Osteocyte (in vitro differentiated cells): ENCODE measurements around the gene AQP7. TPM values are rescaled to one million over a fixed set of nuclear protein-coding genes. Genes with fewer than 3 reads are reported as not detected.
"Not testable (repeated sequence)": the region's sequence is repeated elsewhere in the genome, so short reads cannot be mapped to it uniquely, and the experiment has no call there.

Experiments used
- DNase-seq: peaks from one replicate; pipeline ENCODE4 v3.0.0; 2021; ENCODE audit warnings: mixed read lengths; ENCODE audit not compliant: unreplicated experiment; ENCODE audit errors: extremely low spot score
- H3K27ac Mint-ChIP-seq: one replicate; pipeline ENCODE4 v1.8.0; 2021; ENCODE audit warnings: mild to moderate bottlenecking, mixed read lengths; ENCODE audit not compliant: unreplicated experiment
- H3K27me3 Mint-ChIP-seq: one replicate; pipeline ENCODE4 v1.8.0; 2021; ENCODE audit warnings: mixed read lengths; ENCODE audit not compliant: unreplicated experiment
- H3K36me3 Mint-ChIP-seq: one replicate; pipeline ENCODE4 v1.8.0; 2021; ENCODE audit warnings: mixed read lengths; ENCODE audit not compliant: unreplicated experiment
- H3K4me1 Mint-ChIP-seq: one replicate; pipeline ENCODE4 v1.8.0; 2021; ENCODE audit warnings: mixed read lengths; ENCODE audit not compliant: unreplicated experiment
- H3K4me3 Mint-ChIP-seq: one replicate; pipeline ENCODE4 v1.8.0; 2021; ENCODE audit warnings: mild to moderate bottlenecking, moderate library complexity, mixed read lengths; ENCODE audit not compliant: unreplicated experiment
- H3K9me3 Mint-ChIP-seq: one replicate; pipeline ENCODE4 v1.8.0; 2021; ENCODE audit warnings: mixed read lengths; ENCODE audit not compliant: unreplicated experiment
- CTCF ChIP-seq: fragments of 200-600 bp; sonication (generic); IDR thresholded peaks from 2 replicates; pipeline ENCODE4 v1.5.0; 2021; ENCODE audit warnings: antibody characterized with exemption, mild to moderate bottlenecking, moderate library complexity
- total RNA-seq: library from RNA; stranded (reverse); gene quantifications from 2 replicates; pipeline ENCODE4 v1.2.1, GENCODE V29; 2021

Gene AQP7
- total RNA-seq, 1 donor from 2014 or later, result not detected

GRCh38 chr9:33431420-33431819, 29.1 kb upstream of the AQP7 start:
- Mint-ChIP-seq H3K36me3 (no peaks in the 10 kb centered on the region), H3K27me3 (no peaks in the 10 kb centered on the region), H3K4me1 (peaks cover 5% of the 10 kb centered on the region), H3K4me3 (no peak overlapping the region), H3K27ac (no peak overlapping the region), H3K9me3 (no peaks in the 10 kb centered on the region)
- TF ChIP-seq CTCF, result no peak
- no peak for DNase-seq

GRCh38 chr9:33430942-33431341, 28.6 kb upstream of the AQP7 start:
- Mint-ChIP-seq H3K4me1 (peaks cover 1% of the 10 kb centered on the region), H3K9me3 (no peaks in the 10 kb centered on the region), H3K4me3 (no peak overlapping the region), H3K27me3 (no peaks in the 10 kb centered on the region), H3K27ac (no peak overlapping the region), H3K36me3 (no peaks in the 10 kb centered on the region)
- no peak for DNase-seq
- no peak for TF ChIP-seq CTCF

GRCh38 chr9:33429256-33429985, 27.1 kb upstream of the AQP7 start:
- H3K4me3 Mint-ChIP-seq, result no peak overlapping the region
- no peak overlapping the region for H3K27ac Mint-ChIP-seq
- no peak for TF ChIP-seq CTCF
- no peak for DNase-seq
- no peaks in the 10 kb centered on the region for H3K36me3 Mint-ChIP-seq
- no peaks in the 10 kb centered on the region for H3K9me3 Mint-ChIP-seq
- no peaks in the 10 kb centered on the region for H3K4me1 Mint-ChIP-seq
- no peaks in the 10 kb centered on the region for H3K27me3 Mint-ChIP-seq

- DNase-seq, result no peak
- H3K4me3 Mint-ChIP-seq, result no peak overlapping the region
- no peak for TF ChIP-seq CTCF
- H3K4me1 Mint-ChIP-seq, result no peaks in the 10 kb centered on the region
- no peaks in the 10 kb centered on the region for H3K9me3 Mint-ChIP-seq
- H3K36me3 Mint-ChIP-seq, result no peaks in the 10 kb centered on the region
- H3K27me3 Mint-ChIP-seq, result no peaks in the 10 kb centered on the region
- no peak overlapping the region for H3K27ac Mint-ChIP-seq
These were observed 24.5 kb upstream of the AQP7 start for GRCh38 chr9:33426843-33427293.

- Mint-ChIP-seq H3K27me3 (peaks cover 5% of the 10 kb centered on the region), H3K36me3 (no peaks in the 10 kb centered on the region), H3K9me3 (no peaks in the 10 kb centered on the region), H3K4me3 (no peak overlapping the region), H3K4me1 (no peaks in the 10 kb centered on the region), H3K27ac (no peak overlapping the region)
- no peak for TF ChIP-seq CTCF
- DNase-seq, result no peak
These were observed 22.8 kb upstream of the AQP7 start for GRCh38 chr9:33425128-33425533.

- H3K27me3 Mint-ChIP-seq, result peaks cover 10% of the 10 kb centered on the region
- DNase-seq, H3K4me3 Mint-ChIP-seq, H3K9me3 Mint-ChIP-seq, H3K4me1 Mint-ChIP-seq, H3K36me3 Mint-ChIP-seq, H3K27ac Mint-ChIP-seq: not testable (repeated sequence)
These were observed 22.1 kb upstream of the AQP7 start for GRCh38 chr9:33424492-33424891.

GRCh38 chr9:33424043-33424442, 21.7 kb upstream of the AQP7 start:
- not testable (repeated sequence) for H3K9me3 Mint-ChIP-seq, H3K4me1 Mint-ChIP-seq, H3K4me3 Mint-ChIP-seq, H3K27ac Mint-ChIP-seq, H3K36me3 Mint-ChIP-seq, DNase-seq
- H3K27me3 Mint-ChIP-seq, result peaks cover 14% of the 10 kb centered on the region
